HFF-Myc (cell line): ENCODE measurements around the gene VPS54.
"Not testable (repeated sequence)": the region's sequence is repeated elsewhere in the genome, so short reads cannot be mapped to it uniquely, and the experiment has no call there.

Experiments used
- DNase-seq: peaks from one replicate; pipeline ENCODE4 v3.0.0-alpha.2; 2011; ENCODE audit warnings: low read depth; ENCODE audit errors: extremely low read depth
- H3K4me3 ChIP-seq: replicated peaks from 2 replicates; pipeline ENCODE4 v1.5.1; 2011; ENCODE audit warnings: low read depth, mild to moderate bottlenecking, control low read depth, low read length
- TF ChIP-seq, protein P1 (sequence below): IDR thresholded peaks from 2 replicates; pipeline ENCODE4 v1.5.1; 2012; ENCODE audit warnings: mild to moderate bottlenecking, low read depth, low read length, control low read depth; ENCODE audit errors: missing control alignments

VPS54 gene

DNA sequence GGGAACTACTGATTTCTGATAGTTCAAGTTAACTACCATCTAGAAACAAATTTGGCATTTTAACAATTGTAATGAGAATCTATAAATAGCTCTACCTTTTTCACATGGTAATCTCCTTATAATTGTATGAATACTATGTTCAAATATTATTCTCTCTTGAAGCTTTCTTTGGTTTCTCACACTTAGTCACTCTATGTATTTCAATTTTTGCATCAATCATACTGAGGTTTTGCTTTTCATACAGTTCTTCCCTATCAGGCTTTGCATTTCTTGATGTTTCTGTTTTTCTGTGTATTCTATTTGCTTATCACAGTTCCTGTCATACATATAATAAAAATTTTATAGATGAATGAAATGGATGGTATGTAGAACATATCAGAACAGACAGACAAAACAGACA is 16.0 kb downstream of the VPS54 start:
- DNase-seq, result no peak
- H3K4me3 ChIP-seq, result no peak overlapping the region
- TF ChIP-seq, protein P1, sequence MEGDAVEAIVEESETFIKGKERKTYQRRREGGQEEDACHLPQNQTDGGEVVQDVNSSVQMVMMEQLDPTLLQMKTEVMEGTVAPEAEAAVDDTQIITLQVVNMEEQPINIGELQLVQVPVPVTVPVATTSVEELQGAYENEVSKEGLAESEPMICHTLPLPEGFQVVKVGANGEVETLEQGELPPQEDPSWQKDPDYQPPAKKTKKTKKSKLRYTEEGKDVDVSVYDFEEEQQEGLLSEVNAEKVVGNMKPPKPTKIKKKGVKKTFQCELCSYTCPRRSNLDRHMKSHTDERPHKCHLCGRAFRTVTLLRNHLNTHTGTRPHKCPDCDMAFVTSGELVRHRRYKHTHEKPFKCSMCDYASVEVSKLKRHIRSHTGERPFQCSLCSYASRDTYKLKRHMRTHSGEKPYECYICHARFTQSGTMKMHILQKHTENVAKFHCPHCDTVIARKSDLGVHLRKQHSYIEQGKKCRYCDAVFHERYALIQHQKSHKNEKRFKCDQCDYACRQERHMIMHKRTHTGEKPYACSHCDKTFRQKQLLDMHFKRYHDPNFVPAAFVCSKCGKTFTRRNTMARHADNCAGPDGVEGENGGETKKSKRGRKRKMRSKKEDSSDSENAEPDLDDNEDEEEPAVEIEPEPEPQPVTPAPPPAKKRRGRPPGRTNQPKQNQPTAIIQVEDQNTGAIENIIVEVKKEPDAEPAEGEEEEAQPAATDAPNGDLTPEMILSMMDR, result no peak

DNA sequence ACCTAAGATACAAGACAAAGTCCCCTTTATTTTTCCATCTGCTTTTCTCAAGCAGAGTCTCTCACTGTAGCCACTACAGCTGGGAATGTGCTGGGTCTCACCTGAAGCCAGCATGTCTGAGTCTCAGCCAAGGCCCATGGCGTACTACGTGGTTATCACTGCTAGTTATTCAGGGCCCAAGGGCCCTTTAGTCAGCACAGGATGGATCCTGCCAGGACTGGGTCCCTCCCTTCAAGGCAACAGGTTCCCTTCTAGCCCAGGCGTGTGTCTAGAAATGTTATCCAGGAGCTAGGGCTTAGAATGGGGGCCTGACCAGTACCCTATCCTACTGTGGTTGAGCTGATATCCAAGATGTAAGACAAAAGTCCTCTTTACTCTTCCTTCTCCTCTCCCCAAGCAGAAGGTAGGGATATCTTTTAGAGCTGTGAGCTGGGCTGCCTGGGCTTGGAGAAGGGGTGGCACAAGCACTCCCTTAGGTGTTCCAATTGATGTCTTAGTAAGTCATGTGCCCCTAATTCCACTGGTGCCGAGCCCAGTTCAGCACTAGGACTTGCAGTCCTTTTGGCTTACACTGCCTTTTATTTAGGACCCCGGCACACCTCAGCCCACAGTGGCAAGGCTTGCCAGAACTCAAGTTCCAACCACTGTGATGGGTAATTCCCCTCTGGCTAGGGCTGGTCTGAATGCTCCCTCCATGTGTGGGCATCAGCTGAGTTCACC is 17.7 kb downstream of the VPS54 start:
- DNase-seq, result no peak
- TF ChIP-seq, protein P1, result no peak

DNA sequence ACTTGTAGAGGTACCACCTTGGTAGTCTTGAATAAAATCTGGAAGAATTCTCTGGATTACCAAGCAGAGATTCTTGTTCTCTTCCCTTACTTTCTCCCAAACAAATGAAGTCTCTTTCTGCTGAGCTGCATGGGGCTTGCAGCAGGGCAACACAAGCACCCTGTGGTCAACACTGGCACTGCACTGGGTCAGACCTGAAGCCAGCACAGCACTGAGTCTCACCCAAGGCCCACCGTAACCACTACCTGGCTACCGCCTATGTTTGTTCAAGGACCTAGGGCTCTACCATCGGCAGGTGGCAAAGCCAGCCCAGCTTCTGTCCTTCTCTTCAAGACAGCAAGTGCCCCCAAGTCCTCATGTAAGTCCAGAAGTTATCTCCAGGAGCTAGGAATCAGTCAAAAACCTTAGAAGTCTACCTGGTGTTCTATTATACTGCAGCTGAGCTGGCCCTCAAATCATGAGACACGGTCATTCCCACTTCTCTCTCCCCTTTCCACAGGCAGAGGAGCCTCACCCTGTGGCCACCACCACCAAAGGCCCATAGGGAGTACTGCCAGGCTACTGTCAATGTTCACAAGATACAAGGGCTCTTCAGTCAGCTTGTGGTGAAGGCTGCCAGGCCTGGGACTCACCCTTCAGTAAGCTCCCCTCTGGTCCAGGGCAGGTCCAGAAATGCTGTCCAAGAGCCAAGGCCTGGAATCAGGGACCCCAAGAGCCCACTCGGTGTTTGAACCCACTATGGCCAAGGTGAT is 18.4 kb downstream of the VPS54 start:
- TF ChIP-seq, protein P1, result no peak
- no peak overlapping the region for H3K4me3 ChIP-seq
- no peak for DNase-seq

More for the DNA sequence above, 17.7 kb downstream of the VPS54 start:
- H3K4me3 ChIP-seq, result no peak overlapping the region

DNA sequence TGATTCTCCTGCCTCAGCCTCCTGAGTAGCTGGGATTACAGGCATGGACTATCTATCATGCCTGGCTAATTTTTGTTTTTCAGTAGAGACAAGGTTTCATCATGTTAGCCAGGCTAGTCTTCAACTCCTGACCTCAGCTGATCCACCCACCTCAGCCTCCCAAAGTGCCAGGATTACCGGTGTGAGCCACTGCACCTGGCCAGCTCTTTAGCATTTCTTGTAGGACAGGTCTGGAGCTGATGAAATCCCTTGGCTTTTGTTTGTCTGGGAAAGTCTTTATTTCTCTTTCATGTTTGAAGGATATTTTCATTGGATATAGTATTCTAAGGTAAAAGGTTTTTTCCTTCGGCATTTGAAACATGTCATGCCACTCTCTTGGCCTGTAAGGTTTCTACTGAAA is 20.2 kb downstream of the VPS54 start:
- H3K4me3 ChIP-seq, result no peak overlapping the region
- TF ChIP-seq, protein P1, result no peak
- no peak for DNase-seq

DNA sequence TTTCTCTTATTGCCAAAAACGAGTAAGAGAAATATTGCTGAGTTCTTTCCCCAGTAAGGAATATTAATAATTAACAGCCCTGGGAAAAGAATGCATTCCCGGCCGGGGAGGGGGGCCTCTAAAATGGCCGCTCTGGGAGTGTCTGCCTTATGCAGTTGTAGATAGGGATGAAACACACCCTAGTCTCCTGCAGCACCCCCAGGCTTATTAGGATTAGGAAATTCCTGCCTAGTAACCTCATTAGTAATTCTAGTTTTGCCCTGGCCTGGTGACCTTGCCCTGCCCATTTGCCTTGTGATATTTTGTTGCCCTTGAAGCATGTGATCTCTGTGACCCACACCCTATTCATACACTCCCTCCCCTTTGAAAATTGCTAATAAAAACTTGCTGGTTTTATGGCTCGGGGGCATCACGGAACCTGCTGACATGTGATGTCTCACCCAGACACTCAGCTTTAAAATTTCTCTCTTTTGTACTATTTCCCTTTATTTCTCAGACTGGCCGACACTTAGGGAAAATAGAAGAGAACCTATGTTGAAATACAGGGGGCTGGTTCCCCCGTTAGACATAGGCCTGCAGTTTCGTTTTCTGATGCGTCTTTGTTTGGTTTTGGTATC is 22.5 kb downstream of the VPS54 start:
- not testable (repeated sequence) for H3K4me3 ChIP-seq, DNase-seq

DNA sequence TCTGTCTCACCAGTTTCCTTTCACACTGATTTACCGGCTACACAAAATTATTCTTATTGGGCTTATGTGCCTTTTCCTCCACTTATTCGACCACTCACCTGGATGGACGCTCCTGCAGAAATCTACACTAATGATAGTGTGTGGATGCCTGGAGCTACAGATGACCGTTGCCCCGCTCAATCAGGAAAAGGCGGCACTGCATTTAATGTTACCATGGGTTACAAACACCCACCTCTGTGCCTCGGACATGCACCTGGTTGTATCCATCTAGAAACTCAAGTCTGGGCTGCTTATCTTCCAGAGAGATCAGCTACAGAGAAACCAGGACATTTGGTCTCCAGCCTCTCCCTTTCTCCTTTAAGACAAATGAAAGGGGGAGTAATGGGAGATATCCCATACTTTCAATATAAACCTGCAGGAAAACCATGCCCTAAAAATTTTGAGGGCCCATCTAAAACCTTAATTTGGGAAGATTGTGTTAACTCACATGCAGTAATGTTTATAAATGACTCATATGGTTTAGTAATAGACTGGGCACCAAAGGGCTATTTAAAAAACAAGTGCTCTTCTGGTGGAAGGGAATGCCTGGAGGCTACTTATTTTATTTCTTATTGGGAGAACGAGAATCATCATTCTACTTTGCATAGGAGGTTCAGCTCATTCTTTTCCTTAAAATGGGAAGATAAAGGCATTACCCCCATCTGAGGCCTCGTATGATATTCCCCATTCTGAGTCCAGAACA is 24.7 kb downstream of the VPS54 start:
- DNase-seq, H3K4me3 ChIP-seq: not testable (repeated sequence)

DNA sequence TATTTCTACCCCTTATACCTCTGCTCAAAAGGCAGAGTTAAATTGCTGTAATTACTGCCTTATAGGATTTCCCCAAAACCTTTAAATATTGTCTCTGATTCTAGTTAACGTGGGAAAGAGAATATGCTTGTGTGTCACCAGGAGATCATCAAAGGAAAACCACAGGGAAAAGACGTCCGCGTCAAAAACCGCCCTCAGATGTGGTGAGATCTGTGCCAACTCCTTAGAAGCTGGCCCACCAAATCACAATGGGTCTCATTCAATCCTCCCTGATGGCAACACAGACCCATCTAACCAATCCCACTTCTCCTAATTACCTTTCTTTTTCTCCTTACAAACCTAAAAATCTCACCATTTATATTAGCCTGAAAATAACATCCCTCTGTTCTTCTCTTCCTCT is 25.4 kb downstream of the VPS54 start:
- no peak for DNase-seq
- H3K4me3 ChIP-seq, result no peak overlapping the region
- TF ChIP-seq, protein P1, result no peak

DNA sequence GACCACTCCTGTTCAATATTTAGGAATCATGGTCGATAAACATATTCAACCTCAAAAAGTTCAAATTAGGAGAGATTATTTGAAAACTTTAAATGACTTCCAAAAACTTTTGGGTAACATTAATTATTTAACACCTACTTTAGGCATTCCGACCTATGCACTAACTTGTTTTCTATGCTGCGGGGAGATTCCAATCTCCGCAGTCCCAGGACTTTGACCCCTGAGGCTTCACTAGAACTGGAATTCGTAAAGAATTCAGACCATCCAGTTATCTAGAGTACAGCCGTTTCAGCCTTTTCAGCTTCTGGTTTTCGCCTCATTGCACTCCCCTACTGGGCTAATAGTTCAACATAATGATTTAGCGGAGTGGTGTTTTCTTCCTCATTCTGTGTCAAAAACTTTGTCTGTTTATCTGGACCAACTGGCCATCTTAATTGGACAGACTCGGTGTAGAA is 26.1 kb downstream of the VPS54 start:
- not testable (repeated sequence) for DNase-seq

More for the DNA sequence above, 26.1 kb downstream of the VPS54 start:
- not testable (repeated sequence) for H3K4me3 ChIP-seq
